Frontal cortex (tissue), 4 donors: ENCODE data around the gene BEAN1. TPM values are rescaled to one million over a fixed set of nuclear protein-coding genes. Genes with fewer than 3 reads are reported as not detected.
A peak's percentile ranks its signal among the peaks of the same experiment; 100 is the strongest.
"Not testable (repeated sequence)": the region's sequence is repeated elsewhere in the genome, so short reads cannot be mapped to it uniquely, and the experiment has no call there.

ENCODE experiments used
- DNase-seq, 2 donors: peaks; one replicate each; pipeline ENCODE4 v3.0.0; 2012; ENCODE audit warnings: low spot score in 2 of 2
- FAIRE-seq: peaks from 2 replicates; lab custom pipeline; 2012; peaks lifted over from hg19 to GRCh38; lab: Jason Lieb, UNC
- total RNA-seq: library from RNA; depleted of rRNA; stranded (reverse); fragments of >200 nt; gene quantifications from one replicate; pipeline ENCODE4 v1.2.3, GENCODE V29; 2014
- donor health status: control.
- donor health status: control.
- donor health status: control.

BEAN1 gene
- total RNA-seq, 1 donor from 2014 or later: 4.5 TPM

- FAIRE-seq: no peak
- DNase-seq: no peak
Observed at GRCh38 chr16:66462912-66463311, 35.8 kb downstream of the BEAN1 start.

DNA sequence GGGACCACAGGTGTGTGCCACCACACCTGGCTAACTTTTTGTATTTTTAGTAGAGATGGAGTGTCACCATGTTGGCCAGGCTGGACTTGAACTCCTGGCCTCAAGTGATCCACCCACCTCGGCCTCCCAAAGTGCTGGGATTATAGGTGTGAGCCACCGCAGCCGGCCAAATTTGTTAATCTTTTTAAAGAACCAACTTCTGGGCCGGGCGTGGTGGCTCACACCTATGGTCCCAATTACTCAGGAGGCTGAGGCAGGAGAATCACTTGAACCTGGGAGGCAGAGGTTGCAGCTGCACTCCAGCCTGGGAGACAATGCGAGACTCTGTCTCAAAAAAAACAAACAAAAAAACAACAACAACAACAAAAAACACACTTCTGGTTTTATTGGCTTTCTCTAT, 38.9 kb downstream of the BEAN1 start:
- DNase-seq, FAIRE-seq: not testable (repeated sequence)

- FAIRE-seq, DNase-seq: not testable (repeated sequence)
Observed at GRCh38 chr16:66466636-66467035, 39.5 kb downstream of the BEAN1 start.

DNA sequence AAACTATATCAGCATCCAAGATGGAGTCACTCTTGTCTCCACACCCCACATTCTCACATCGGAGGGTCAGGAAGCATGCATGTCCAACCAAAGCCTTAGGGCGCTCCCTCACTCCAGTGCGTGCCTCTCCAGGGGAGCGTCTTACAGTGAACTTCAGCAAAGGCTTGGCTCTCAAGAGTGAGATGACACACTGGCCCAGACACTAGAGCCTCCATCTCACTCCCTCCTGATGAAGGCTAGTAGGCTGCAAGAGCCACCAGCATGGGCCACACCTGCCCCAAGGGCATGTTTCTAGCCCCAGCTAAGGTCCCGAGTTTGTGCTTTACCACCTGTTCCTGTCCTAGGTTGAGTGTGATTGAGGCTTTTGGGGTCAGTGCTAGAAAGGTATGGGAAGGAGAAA, 40.5 kb downstream of the BEAN1 start:
- no peak for DNase-seq
- no peak for FAIRE-seq

DNA sequence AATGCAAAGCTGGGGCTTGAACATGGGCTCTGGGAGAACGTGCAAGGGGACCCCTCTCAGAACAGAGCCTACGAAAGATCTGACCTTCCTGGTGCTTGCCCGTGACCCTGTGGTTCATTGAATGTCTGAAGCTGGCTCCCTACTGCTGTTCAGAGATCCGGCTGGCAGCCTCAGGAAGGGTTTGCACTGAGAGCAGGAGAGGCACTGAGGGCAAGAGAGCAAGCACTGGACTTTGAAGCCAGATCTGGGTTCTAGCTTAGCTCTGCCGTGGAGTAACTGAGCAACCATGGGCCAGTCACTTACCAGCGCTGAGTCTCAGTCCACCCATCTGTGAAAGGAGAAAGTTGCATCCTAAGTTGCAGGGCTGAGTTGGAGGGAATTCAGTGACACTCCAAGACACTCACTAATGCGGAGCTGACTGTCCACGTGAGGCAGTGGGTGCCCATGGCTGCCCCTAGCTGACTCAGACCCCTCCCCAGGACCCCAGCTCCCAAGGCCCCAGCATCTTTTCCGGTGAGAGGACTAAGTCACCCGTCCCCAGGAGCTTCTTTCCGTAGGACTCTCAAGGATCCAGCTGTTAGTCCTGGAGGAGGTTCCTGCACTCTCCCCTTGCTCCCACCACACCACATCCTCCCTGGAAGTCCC, 41.3 kb downstream of the BEAN1 start:
- no peak for DNase-seq

DNA sequence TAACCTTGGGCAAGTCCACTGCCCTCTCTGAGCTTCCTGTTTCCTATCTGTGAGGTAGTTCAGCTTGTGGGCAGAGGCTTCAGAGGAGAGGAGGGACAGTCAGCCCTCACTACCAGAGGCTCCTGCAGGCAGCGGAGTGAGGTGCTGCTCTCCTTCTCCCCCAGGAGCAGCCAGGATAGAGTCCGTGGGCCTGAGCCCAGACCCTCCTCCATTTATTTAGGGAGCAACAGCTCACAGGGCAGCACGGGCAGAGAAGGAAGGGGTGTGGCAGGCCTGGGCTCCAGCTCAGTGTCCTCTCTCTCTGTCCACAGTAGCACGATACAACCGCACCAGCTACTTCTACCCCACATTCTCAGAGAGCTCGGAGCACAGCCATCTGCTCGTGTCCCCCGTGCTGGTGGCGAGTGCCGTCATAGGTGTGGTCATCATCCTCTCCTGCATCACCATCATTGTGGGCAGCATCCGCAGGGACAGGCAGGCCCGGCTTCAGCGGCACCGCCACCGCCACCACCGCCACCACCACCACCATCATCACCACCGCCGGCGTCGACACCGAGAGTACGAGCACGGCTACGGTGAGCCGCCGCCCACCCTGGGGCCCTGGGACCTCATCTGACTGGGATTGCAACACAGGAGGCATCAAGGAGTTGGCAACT, 42.3 kb downstream of the BEAN1 start:
- FAIRE-seq: no peak

More for the DNA sequence above, 41.3 kb downstream of the BEAN1 start:
- no peak for FAIRE-seq

GRCh38 chr16:66469947-66470546, 43.0 kb downstream of the BEAN1 start:
- DNase-seq: no peak
- no peak for FAIRE-seq

More for the DNA sequence above, 42.3 kb downstream of the BEAN1 start:
- DNase-seq: no peak

DNA sequence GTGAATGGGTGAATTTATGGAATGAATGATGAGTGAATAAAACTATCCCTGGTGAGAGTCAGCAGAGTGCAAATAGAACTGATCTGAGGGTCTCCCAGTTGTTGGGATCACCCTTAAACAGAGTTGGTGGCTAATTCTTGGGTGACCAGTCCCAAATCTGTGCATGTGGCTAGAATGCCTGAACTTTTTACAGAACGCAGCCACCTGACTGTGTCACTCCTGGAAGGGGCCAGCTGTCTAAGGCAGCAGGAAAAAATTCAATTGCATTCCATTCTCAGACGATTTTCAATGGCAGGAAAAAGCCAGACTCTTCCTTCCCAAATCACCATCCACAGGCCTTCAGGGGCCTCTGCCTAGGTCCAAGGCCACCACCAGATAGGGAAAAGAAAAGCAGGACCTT, 43.5 kb downstream of the BEAN1 start:
- FAIRE-seq (no peak), DNase-seq (no peak)

DNA sequence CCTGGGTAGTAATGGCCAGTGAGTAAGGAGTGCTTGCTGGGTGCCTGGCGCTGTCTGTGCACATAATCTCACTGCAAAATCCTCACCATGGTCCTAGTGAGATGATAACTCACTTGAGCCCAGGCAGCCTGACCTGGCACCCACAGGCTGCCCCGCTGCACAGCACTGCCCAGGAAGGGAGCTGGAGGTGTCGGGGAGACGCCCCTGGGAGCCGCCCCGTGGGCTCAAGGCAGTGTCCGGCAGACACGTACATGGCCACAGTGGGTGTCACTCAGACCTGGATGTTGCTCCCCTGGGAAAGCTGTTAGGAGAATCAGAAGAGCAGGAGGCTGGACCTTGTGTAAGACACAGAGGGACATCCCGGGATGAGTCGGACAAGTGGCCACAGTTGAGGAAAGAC, 44.2 kb downstream of the BEAN1 start:
- DNase-seq (no peak), FAIRE-seq (no peak)

DNA sequence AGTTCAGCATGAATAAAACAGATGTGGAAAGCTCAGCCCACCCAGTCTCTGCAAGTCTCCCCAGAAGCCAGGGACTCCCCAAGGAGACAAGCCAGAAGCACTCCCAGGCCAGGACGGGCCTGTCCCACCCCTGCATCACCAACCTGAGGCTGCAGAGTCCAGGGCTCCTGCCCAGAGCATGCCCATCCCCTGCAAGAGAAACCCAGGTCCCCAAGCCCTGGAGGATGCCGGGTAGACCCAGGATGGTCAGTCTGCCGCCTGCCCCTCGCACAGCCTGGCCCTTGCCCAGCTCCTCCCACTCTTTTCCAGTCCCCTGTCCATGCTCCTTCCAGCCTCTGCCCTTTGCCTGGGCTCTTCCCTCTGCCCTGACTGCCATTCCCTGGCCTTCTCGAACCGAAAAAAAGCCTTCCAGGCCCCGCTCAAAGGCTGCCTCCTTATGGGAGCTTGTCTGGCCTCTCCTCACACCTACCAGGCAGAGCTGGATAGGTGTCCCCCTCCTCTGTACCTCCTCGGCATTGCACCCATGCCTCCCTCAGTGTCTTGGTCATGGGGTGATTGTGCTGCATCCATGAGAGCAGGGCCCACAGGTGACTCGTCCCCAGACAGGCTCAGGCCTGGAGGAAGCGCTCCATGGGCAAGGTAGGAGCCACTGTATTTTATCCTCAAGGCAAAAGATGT, 44.8 kb downstream of the BEAN1 start:
- FAIRE-seq (no peak), DNase-seq (no peak)

DNA sequence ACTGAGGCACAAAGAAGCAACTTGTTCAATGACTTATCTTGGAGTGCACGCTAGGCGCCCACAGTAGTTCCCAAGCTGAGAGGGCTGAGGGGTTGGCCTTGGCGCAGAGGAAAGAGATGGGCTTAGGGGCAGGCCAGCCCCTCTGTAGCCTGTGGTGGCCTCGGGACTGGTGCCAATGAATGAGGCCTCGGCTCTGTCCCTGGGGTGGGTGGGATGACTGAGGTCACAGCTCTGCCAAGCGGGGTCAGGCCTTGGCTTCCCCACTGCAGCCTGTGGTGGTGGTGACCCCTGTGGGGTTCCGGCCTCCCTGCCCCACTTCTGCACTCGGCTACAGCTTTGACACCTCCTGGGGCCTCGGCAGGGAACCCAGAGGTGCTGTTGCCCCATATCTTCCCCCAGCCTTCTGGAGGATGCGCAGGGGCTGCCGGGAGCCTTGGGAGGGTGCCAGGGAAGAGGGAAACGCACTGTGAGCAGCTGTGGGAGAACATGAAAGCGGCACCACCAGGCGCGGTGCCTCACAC, 46.0 kb downstream of the BEAN1 start:
- DNase-seq (no peak), FAIRE-seq (no peak)

DNA sequence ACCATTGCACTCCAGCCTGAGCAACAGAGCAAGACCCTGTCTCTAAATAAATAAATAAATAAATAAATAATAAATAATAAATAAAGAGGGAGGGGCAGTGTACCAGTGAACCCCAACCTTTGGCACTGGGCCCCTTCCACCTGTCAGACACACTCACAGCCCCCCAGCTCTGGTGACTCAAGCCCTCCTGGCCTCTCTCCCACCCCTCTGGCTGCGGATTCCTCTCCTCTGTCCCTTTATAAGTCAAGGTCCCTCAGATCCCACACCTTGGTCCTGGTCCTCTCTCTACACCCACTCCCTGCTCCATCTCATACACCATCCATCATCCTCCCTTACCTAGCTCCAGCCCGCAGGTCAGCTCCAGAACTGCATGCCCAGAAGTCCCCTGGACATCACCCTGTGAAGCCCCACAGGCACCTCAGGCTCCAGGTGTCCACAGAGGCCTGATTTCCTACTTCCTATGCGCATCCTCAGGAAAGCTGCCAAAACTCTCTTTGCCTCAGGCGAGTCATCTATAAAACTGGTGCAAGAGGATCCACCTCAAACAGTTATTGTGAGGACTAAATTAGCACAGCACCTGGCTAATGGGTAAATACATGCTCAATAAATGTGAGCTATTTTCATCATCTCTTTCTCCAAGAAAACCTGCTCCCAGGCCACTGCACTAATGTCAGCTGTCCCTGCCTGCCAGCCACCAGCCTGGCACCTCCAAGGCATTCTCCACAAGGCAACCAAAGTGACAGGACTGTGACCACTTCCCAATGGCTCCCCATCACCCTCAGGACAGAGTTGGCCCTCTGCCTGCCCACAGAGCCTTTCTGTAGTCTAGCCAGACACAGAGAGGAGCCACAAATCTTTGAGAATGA, 46.8 kb downstream of the BEAN1 start:
- FAIRE-seq (no peak), DNase-seq (no peak)

DNA sequence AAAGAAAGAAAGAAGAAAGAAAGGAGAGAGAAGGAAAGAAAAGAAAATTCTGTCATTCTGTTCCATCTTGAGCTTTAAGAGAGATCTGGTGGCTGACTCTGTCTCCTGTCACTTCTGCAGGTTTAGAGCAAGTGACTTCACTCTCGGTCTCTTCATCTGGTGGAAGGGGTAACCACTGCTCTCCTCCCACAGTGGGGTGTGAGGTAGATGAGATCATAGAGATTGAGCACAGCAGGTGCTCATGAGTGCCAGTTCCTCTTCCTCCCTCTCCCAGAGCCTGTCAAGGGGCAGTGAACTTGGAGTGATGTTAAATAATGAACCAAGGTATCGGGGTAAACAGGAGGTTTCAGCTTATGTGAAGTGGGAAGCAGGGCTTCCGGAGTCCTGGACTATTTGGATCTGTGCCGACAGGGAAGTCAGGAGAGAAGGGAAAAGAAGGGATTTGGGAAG, 47.7 kb downstream of the BEAN1 start:
- no peak for DNase-seq
- no peak for FAIRE-seq

GRCh38 chr16:66475232-66475631, 48.1 kb downstream of the BEAN1 start:
- DNase-seq (no peak), FAIRE-seq (no peak)

GRCh38 chr16:66476328-66477027, 49.4 kb downstream of the BEAN1 start:
- DNase-seq (no peak), FAIRE-seq (no peak)

DNA sequence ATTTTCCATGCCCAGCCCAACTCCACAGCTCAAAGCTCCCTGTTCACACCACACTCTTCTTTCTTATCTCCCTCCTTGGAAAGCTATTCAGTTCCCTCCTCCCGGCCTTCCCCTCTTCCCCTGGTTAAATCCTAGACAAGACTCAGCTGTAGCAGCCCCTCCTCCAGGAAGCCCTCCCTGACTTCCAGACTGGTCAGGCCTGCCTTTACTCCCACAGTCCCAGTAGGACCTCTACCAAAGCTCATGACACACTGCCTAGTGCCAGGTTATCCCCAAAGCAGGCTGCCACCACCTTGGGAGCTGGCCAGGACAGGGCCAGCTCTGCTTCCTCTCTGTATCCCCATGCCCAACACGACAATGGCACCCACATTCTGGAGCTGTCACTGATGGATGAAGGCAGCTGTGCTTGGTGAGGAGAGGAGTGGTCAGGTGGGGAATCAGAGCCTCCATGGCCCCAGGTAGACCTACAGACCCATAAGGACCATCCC, 50.0 kb downstream of the BEAN1 start:
- no peak for DNase-seq
- no peak for FAIRE-seq

GRCh38 chr16:66478733-66479511, 51.8 kb downstream of the BEAN1 start:
- DNase-seq (peak; percentile 50 to 72), FAIRE-seq (no peak)

DNA sequence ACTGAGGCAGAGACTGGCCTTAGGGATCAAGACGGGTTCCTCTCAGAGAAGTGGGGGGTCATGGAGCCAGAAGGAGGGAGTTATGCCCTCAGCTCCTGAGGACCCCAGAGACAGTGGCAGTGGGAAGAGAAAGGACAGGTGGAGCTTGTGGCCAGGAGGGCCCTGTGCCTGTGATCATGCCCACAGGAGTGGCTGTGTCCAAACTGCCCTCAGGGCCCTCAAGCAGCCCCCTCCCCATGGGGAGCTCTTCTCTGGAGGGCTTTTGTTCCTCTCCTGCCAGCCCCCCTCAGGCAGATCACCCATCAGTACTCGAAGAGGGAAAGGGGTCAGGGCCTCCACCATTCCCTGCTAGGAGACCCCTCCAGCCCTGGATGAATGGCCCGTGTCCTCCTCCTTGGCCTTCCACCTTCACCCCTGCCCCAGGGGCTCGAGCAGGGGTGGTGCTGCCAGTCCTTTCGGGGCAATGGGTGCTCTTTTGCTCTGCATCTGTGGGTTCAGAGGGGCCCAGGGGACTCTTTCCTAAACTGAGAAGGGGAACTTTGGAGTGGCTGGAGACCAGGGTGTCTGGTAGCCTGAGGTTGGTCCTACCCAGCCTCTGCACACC, 52.7 kb downstream of the BEAN1 start:
- DNase-seq (no peak), FAIRE-seq (no peak)
